HCEC 1CT (cell line): ENCODE results near the gene EIF5B.
"Not testable (repeated sequence)": the region's sequence is repeated elsewhere in the genome, so short reads cannot be mapped to it uniquely, and the experiment has no call there.

ENCODE experiments used
- DNase-seq: peaks from one replicate; pipeline ENCODE4 v3.0.0-alpha.2; 2017

Gene EIF5B

GRCh38 chr2:99368854-99369253 is 31.7 kb downstream of the EIF5B start:
- DNase-seq: not testable (repeated sequence)

- no peak for DNase-seq
Observed at GRCh38 chr2:99373144-99373543, 36.0 kb downstream of the EIF5B start.

- DNase-seq: no peak
Observed at GRCh38 chr2:99374747-99375146, 37.6 kb downstream of the EIF5B start.

- no peak for DNase-seq
Observed at GRCh38 chr2:99376254-99376864, 39.2 kb downstream of the EIF5B start.

- DNase-seq: no peak
Observed at GRCh38 chr2:99377879-99378278, 40.7 kb downstream of the EIF5B start.

GRCh38 chr2:99380376-99381010 is 43.3 kb downstream of the EIF5B start:
- no peak for DNase-seq

GRCh38 chr2:99382143-99382542 is 45.0 kb downstream of the EIF5B start:
- no peak for DNase-seq

- DNase-seq: no peak
Observed at GRCh38 chr2:99386011-99386410, 48.8 kb downstream of the EIF5B start.

GRCh38 chr2:99388892-99389291 is 51.7 kb downstream of the EIF5B start:
- no peak for DNase-seq

GRCh38 chr2:99389371-99389770 is 52.2 kb downstream of the EIF5B start:
- peak; percentile 78 for DNase-seq

GRCh38 chr2:99389946-99390345 is 52.8 kb downstream of the EIF5B start:
- DNase-seq: peak; percentile 43

GRCh38 chr2:99395589-99396130 is 58.5 kb downstream of the EIF5B start:
- no peak for DNase-seq

GRCh38 chr2:99397266-99397920 is 60.2 kb downstream of the EIF5B start:
- no peak for DNase-seq

GRCh38 chr2:99398303-99398702 is 61.1 kb downstream of the EIF5B start:
- no peak for DNase-seq

- no peak for DNase-seq
Observed at GRCh38 chr2:99399063-99399462, 61.9 kb downstream of the EIF5B start.

GRCh38 chr2:99399795-99400194 is 62.6 kb downstream of the EIF5B start:
- no peak for DNase-seq

- DNase-seq: no peak
Observed at GRCh38 chr2:99401841-99402240, 64.7 kb downstream of the EIF5B start.

- DNase-seq: peak; percentile 65
Observed at GRCh38 chr2:99403084-99403483, 65.9 kb downstream of the EIF5B start.

- DNase-seq: no peak
Observed at GRCh38 chr2:99403524-99403923, 66.3 kb downstream of the EIF5B start.

GRCh38 chr2:99404039-99404796 is 67.0 kb downstream of the EIF5B start:
- no peak for DNase-seq

- no peak for DNase-seq
Observed at GRCh38 chr2:99404797-99405669, 67.8 kb downstream of the EIF5B start.

- no peak for DNase-seq
Observed at GRCh38 chr2:99406137-99406536, 68.9 kb downstream of the EIF5B start.
